GM19023 (cell line): Measurements from ENCODE around the gene FKBP5.
A peak's percentile ranks its signal among the peaks of the same experiment; 100 is the strongest.
"Not testable (repeated sequence)": the region's sequence is repeated elsewhere in the genome, so short reads cannot be mapped to it uniquely, and the experiment has no call there.

Source experiments
- ATAC-seq: cut with Tn5 transposase; IDR thresholded peaks from one replicate; pipeline ENCODE4 v1.9.1; 2021; ENCODE audit warnings: mild to moderate bottlenecking, moderate library complexity; ENCODE audit not compliant: unreplicated experiment

Gene FKBP5

GRCh38 chr6:35691027-35691824 is 2.5 kb upstream of the FKBP5 start:
- no peak for ATAC-seq

GRCh38 chr6:35690484-35690883 is 1.8 kb upstream of the FKBP5 start:
- ATAC-seq = no peak

GRCh38 chr6:35690006-35690405 is 1.3 kb upstream of the FKBP5 start:
- ATAC-seq = not testable (repeated sequence)

GRCh38 chr6:35687658-35688604 is 784 bp downstream of the FKBP5 start:
- ATAC-seq = peak; percentile 35

GRCh38 chr6:35686873-35687555 is 1.7 kb downstream of the FKBP5 start:
- ATAC-seq = no peak

GRCh38 chr6:35686436-35686835 is 2.3 kb downstream of the FKBP5 start:
- no peak for ATAC-seq

- ATAC-seq = no peak
Observed at GRCh38 chr6:35683267-35683666, 5.4 kb downstream of the FKBP5 start.

GRCh38 chr6:35681298-35681697 is 7.4 kb downstream of the FKBP5 start:
- no peak for ATAC-seq

- ATAC-seq = no peak
Observed at GRCh38 chr6:35679399-35679798, 9.3 kb downstream of the FKBP5 start.

- ATAC-seq = no peak
Observed at GRCh38 chr6:35678814-35679213, 9.9 kb downstream of the FKBP5 start.

GRCh38 chr6:35678021-35678654 is 10.6 kb downstream of the FKBP5 start:
- ATAC-seq = no peak

GRCh38 chr6:35677456-35677855 is 11.3 kb downstream of the FKBP5 start:
- no peak for ATAC-seq

GRCh38 chr6:35675871-35676459 is 12.8 kb downstream of the FKBP5 start:
- ATAC-seq = no peak

GRCh38 chr6:35674594-35674993 is 14.1 kb downstream of the FKBP5 start:
- no peak for ATAC-seq

- ATAC-seq = no peak
Observed at GRCh38 chr6:35673755-35674154, 15.0 kb downstream of the FKBP5 start.

- ATAC-seq = not testable (repeated sequence)
Observed at GRCh38 chr6:35673284-35673666, 15.4 kb downstream of the FKBP5 start.

- not testable (repeated sequence) for ATAC-seq
Observed at GRCh38 chr6:35670453-35670852, 18.3 kb downstream of the FKBP5 start.

GRCh38 chr6:35669451-35670045 is 19.2 kb downstream of the FKBP5 start:
- ATAC-seq = no peak

- ATAC-seq = no peak
Observed at GRCh38 chr6:35668744-35669450, 19.8 kb downstream of the FKBP5 start.
